Measurements from ENCODE around the gene PRR7. TPM values are rescaled to one million over a fixed set of nuclear protein-coding genes. Genes with fewer than 3 reads are reported as not detected.
A peak's percentile ranks its signal among the peaks of the same experiment; 100 is the strongest.

Gene PRR7
- polyA plus RNA-seq, 3 donors = 1.8 to 17.4 (median 2.1) TPM

- no peak for TF ChIP-seq CTCF (IDR thresholded peaks at IDR 0.05)
- Histone ChIP-seq H3K4me1 (ENCODE audit: control insufficient read depth in 1 of 2, insufficient read depth in 2 of 2, low read length in 2 of 2) (peaks cover 31 to 32% of the 10 kb centered on the region in 2 donors), H2AFZ (ENCODE audit: insufficient read depth, low read depth, low read length, poor library complexity, severe bottlenecking) (no peak overlapping the region), H3K4me3 (replicated peaks in 1 of 3; ENCODE audit: low read depth in 2 of 3, low read length in 3 of 3) (no peak overlapping the region), H3K79me2 (ENCODE audit: insufficient read depth, low read length) (no peaks in the 10 kb centered on the region), H3K36me3 (replicated peaks in 1 of 2; ENCODE audit: control insufficient read depth in 1 of 2, insufficient read depth in 2 of 2, low read length in 2 of 2) (peaks cover 24 to 48% of the 10 kb centered on the region in 2 donors), H3K9me3 (replicated peaks in 1 of 2; ENCODE audit: control insufficient read depth in 1 of 2, insufficient read depth in 1 of 2, low read length in 2 of 2) (no peaks in the 10 kb centered on the region), H3K4me2 (replicated peaks; ENCODE audit: extremely low read depth, low read length, poor library complexity, severe bottlenecking) (no peak overlapping the region), H3K27ac (ENCODE audit: low read depth in 1 of 2, low read length in 2 of 2) (no peak overlapping the region), H3K27me3 (ENCODE audit: control insufficient read depth in 2 of 2, insufficient read depth in 2 of 2, low read length in 2 of 2) (peaks cover 0 to 3% of the 10 kb centered on the region in 2 donors), H4K20me1 (ENCODE audit: insufficient read depth, low read length) (peaks cover 32% of the 10 kb centered on the region), H3K9ac (ENCODE audit: insufficient read depth, low read length, poor library complexity, severe bottlenecking) (no peak overlapping the region)
- Mint-ChIP-seq H3K9me3 (peaks cover 0 to 14% (median 0%) of the 10 kb centered on the region in 7 donors), H3K27me3 (ENCODE audit: low read depth in 3 of 3) (peaks cover 15 to 28% (median 19%) of the 10 kb centered on the region in 3 donors), H3K4me3 (no peak overlapping the region), H3K27ac (no peak overlapping the region), H3K4me1 (peaks cover 32% of the 10 kb centered on the region), H3K36me3 (peaks cover 55 to 65% of the 10 kb centered on the region in 2 donors)
- WGBS (ENCODE audit: insufficient coverage) = 98% methylated on average over 5 of the region's 10 CpGs
- intact Hi-C loops (cut with micrococcal nuclease) = no loop called here
- no peak for DNase-seq
Measured at GRCh38 chr5:177482359-177482795, 35.8 kb downstream of the PRR7 start.

- H3K27me3 ChIP-seq (ENCODE audit: control insufficient read depth in 2 of 2, insufficient read depth in 2 of 2, low read length in 2 of 2) = peaks cover 0 to 3% of the 10 kb centered on the region in 2 donors
- DNase-seq = no peak
Measured at GRCh38 chr5:177483042-177483441, 36.4 kb downstream of the PRR7 start.

More at GRCh38 chr5:177483042-177483441, 36.4 kb downstream of the PRR7 start:
- H3K27ac Mint-ChIP-seq = no peak overlapping the region
- H3K4me3 Mint-ChIP-seq = peak overlapping the region in 1 of 2 donors; percentile 55
- peaks cover 29 to 55% of the 10 kb centered on the region in 2 donors for H3K36me3 ChIP-seq (replicated peaks in 1 of 2; ENCODE audit: control insufficient read depth in 1 of 2, insufficient read depth in 2 of 2, low read length in 2 of 2)
- H3K27me3 Mint-ChIP-seq (ENCODE audit: low read depth in 3 of 3) = peaks cover 15 to 24% (median 16%) of the 10 kb centered on the region in 3 donors
- peaks cover 26% of the 10 kb centered on the region in 2 donors for H3K4me1 ChIP-seq (ENCODE audit: control insufficient read depth in 1 of 2, insufficient read depth in 2 of 2, low read length in 2 of 2)
- H3K79me2 ChIP-seq (ENCODE audit: insufficient read depth, low read length) = no peaks in the 10 kb centered on the region
- H4K20me1 ChIP-seq (ENCODE audit: insufficient read depth, low read length) = peaks cover 39% of the 10 kb centered on the region
- WGBS (ENCODE audit: insufficient coverage) = 96% methylated on average over 4 of the region's 9 CpGs
- intact Hi-C loops (cut with micrococcal nuclease) = no loop called here
- no peaks in the 10 kb centered on the region for H3K9me3 ChIP-seq (replicated peaks in 1 of 2; ENCODE audit: control insufficient read depth in 1 of 2, insufficient read depth in 1 of 2, low read length in 2 of 2)
- no peak overlapping the region for H2AFZ ChIP-seq (ENCODE audit: insufficient read depth, low read depth, low read length, poor library complexity, severe bottlenecking)
- no peak overlapping the region for H3K27ac ChIP-seq (ENCODE audit: low read depth in 1 of 2, low read length in 2 of 2)
- H3K4me1 Mint-ChIP-seq = peaks cover 26% of the 10 kb centered on the region
- H3K4me2 ChIP-seq (replicated peaks; ENCODE audit: extremely low read depth, low read length, poor library complexity, severe bottlenecking) = no peak overlapping the region
- no peak overlapping the region for H3K9ac ChIP-seq (ENCODE audit: insufficient read depth, low read length, poor library complexity, severe bottlenecking)
- TF ChIP-seq CTCF (IDR thresholded peaks at IDR 0.05) = no peak
- peaks cover 0 to 14% (median 0%) of the 10 kb centered on the region in 7 donors for H3K9me3 Mint-ChIP-seq
- no peak overlapping the region for H3K4me3 ChIP-seq (replicated peaks in 1 of 3; ENCODE audit: low read depth in 2 of 3, low read length in 3 of 3)
- H3K36me3 Mint-ChIP-seq = peaks cover 61 to 69% of the 10 kb centered on the region in 2 donors
